SK-N-MC (cell line): ENCODE measurements around the gene KCNC3.

Experiments
- EZH2 ChIP-seq: fragments of 200-600 bp; sonication (generic); IDR thresholded peaks from one replicate; pipeline ENCODE4 v1.6.1; 2017; ENCODE audit warnings: antibody characterized with exemption
- POLR2AphosphoS5 ChIP-seq: IDR thresholded peaks from 2 replicates; pipeline ENCODE4 v1.6.1; 2012; ENCODE audit warnings: mild to moderate bottlenecking, low read depth, low read length, borderline replicate concordance

- TF ChIP-seq POLR2AphosphoS5 (no peak), EZH2 (no peak)
Measured at GRCh38 chr19:50349277-50350057, 20.3 kb upstream of the KCNC3 start.
